Panc1 (cell line): Measurements from ENCODE around the gene TWIST2. TPM values are rescaled to one million over a fixed set of nuclear protein-coding genes. Genes with fewer than 3 reads are reported as not detected.

Experiments
- ATAC-seq: fragments of 200-7000 bp; cut with Tn5 transposase; 2 replicates; pipeline ENCODE4 v1.9.1; 2020; ENCODE audit warnings: mild to moderate bottlenecking, moderate library complexity
- BruUV-seq: library from RNA; stranded (reverse); fragments of 400-500 nt; replicated peaks from 2 replicates; lab custom pipeline; 2021; lab: Mats Ljungman, UMichigan
- CTCF ChIA-PET: fragments of 300-600 bp; sonication (Branson Sonifier 250); formaldehyde crosslinking; loops from one replicate; lab custom pipeline; 2022; ENCODE audit warnings: antibody characterized with exemption; lab: Charles Lee
- POLR2A ChIA-PET: fragments of 300-600 bp; sonication (Branson Sonifier 250); formaldehyde crosslinking; loops from one replicate; lab custom pipeline; 2022; ENCODE audit warnings: antibody characterized with exemption; lab: Charles Lee
- DNase-seq: peaks from one replicate; pipeline ENCODE4 v3.0.0-alpha.2; 2010; ENCODE audit warnings: low read depth, low spot score
- H3K27ac ChIP-seq: 2 replicates; pipeline ENCODE4 v1.5.1; 2011; ENCODE audit warnings: mild to moderate bottlenecking, low read length, inconsistent platforms
- H3K27me3 ChIP-seq: fragments of 200-500 bp; sonication (Bioruptor generic); 2 replicates; pipeline ENCODE4 v1.6.0; 2014; ENCODE audit warnings: low read length, inconsistent platforms; ENCODE audit not compliant: control insufficient read depth, insufficient read depth
- H3K36me3 ChIP-seq: fragments of 200-500 bp; sonication (Bioruptor generic); 2 replicates; pipeline ENCODE4 v1.5.1; 2014; ENCODE audit warnings: inconsistent platforms, mild to moderate bottlenecking, low read length, moderate library complexity; ENCODE audit not compliant: control insufficient read depth, insufficient read depth
- H3K4me1 ChIP-seq: 2 replicates; pipeline ENCODE4 v1.5.1; 2011; ENCODE audit warnings: inconsistent platforms, mild to moderate bottlenecking, low read length, moderate library complexity; ENCODE audit not compliant: control insufficient read depth, insufficient read depth
- H3K4me3 ChIP-seq, 2 experiments: 2 replicates each; pipeline ENCODE4 v1.5.1; 2011 to 2012; ENCODE audit warnings: low read depth in 2 of 2, low read length in 2 of 2, mild to moderate bottlenecking in 2 of 2, inconsistent platforms in 1 of 2, moderate library complexity in 1 of 2
- H3K9me3 ChIP-seq: fragments of 200-500 bp; sonication (Bioruptor generic); 2 replicates; pipeline ENCODE4 v1.5.1; 2014; ENCODE audit warnings: low read depth, mild to moderate bottlenecking, inconsistent platforms, low read length, moderate library complexity; ENCODE audit not compliant: control insufficient read depth, insufficient read depth
- POLR2AphosphoS5 ChIP-seq: IDR thresholded peaks from 2 replicates; pipeline ENCODE4 v1.6.1; 2012; ENCODE audit warnings: mild to moderate bottlenecking, low read depth, low read length, moderate library complexity
- SIN3A ChIP-seq: IDR thresholded peaks from 2 replicates; pipeline ENCODE4 v1.6.1; 2012; ENCODE audit warnings: low read depth, mild to moderate bottlenecking, low read length, moderate library complexity, borderline replicate concordance; ENCODE audit not compliant: insufficient read depth
- TCF7L2 ChIP-seq: IDR thresholded peaks from 2 replicates; pipeline ENCODE4 v1.6.1; 2011; ENCODE audit warnings: mild to moderate bottlenecking, low read depth, low read length, inconsistent platforms
- in situ Hi-C: cut with HindIII; loops from 2 replicates; pipeline ENCODE4 v1.10.0; 2016; ENCODE audit warnings: low sequenced_read_pairs, low pct_unique_long_range_greater_than_20kb
- intact Hi-C: fragments of 100-400 bp; cut with micrococcal nuclease; formaldehyde crosslinking; loops from one replicate; pipeline ENCODE4 v1.10.0; 2022; ENCODE audit not compliant: unreplicated experiment
- total RNA-seq: library from RNA; stranded (reverse); gene quantifications from one replicate; pipeline ENCODE4 v1.2.1, GENCODE V29; 2021; ENCODE audit not compliant: unreplicated experiment
- TF ChIP-seq, protein P1 (sequence below): fragments of 450-650 bp; IDR thresholded peaks from 2 replicates; pipeline ENCODE4 v1.5.1; 2017; ENCODE audit warnings: mild to moderate bottlenecking
- TF ChIP-seq, protein P2 (sequence below), 2 experiments: IDR thresholded peaks; 2 replicates each; pipeline ENCODE4 v1.6.1; 2011 to 2012; ENCODE audit warnings: low read depth in 2 of 2, control low read depth in 1 of 2, low read length in 1 of 2, mild to moderate bottlenecking in 1 of 2, moderate library complexity in 1 of 2; ENCODE audit not compliant: insufficient read depth in 1 of 2

TWIST2 gene
- total RNA-seq, 1 experiment from 2014 or later: 4.2 TPM

DNA sequence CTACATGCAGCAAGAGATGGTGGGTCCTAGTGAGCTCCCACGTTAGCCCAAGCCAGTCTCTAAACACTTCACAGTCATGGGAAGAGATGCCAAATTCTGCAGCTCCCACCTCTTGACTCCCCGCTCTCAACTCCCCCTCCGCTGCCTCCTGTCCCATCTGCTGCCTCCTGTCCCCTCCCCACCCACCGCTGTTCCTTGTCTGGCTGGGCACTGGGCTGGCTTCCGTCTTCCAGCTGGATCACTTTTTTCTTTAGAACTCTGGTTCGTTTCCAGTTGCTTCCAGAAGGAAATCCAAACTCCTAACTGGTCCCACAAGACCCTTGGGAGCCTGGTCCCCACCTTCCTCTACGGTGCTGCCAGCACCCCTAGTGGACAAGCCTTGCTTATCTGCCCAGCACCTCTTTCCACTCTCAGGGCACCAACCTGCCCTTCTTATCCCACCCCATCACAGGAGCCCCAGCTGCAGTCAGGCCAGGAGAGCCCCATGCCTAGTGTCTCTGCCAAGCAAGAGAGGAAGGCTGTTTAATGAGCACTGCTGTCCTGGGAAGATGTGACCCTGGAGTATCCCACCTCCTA lies 12.1 kb upstream of the TWIST2 start:
- intact Hi-C loops: no loop called here
- no peak for TF ChIP-seq SIN3A
- TF ChIP-seq, protein P1, sequence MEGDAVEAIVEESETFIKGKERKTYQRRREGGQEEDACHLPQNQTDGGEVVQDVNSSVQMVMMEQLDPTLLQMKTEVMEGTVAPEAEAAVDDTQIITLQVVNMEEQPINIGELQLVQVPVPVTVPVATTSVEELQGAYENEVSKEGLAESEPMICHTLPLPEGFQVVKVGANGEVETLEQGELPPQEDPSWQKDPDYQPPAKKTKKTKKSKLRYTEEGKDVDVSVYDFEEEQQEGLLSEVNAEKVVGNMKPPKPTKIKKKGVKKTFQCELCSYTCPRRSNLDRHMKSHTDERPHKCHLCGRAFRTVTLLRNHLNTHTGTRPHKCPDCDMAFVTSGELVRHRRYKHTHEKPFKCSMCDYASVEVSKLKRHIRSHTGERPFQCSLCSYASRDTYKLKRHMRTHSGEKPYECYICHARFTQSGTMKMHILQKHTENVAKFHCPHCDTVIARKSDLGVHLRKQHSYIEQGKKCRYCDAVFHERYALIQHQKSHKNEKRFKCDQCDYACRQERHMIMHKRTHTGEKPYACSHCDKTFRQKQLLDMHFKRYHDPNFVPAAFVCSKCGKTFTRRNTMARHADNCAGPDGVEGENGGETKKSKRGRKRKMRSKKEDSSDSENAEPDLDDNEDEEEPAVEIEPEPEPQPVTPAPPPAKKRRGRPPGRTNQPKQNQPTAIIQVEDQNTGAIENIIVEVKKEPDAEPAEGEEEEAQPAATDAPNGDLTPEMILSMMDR: peak; percentile 50
- DNase-seq: no peak
- no TSS peak for BruUV-seq
- ATAC-seq: no peak
- Histone ChIP-seq H3K27ac (no peak overlapping the region), H3K36me3 (no peaks in the 10 kb centered on the region), H3K4me1 (no peaks in the 10 kb centered on the region), H3K9me3 (peaks cover 3% of the 10 kb centered on the region; the same call in 1 of the 2 replicates), H3K27me3 (no peaks in the 10 kb centered on the region; the same call in 1 of the 2 replicates), H3K4me3 (no peak overlapping the region)
- ChIA-PET POLR2A (no interaction called here), CTCF (no interaction called here)
- in situ Hi-C loops: no loop called here

DNA sequence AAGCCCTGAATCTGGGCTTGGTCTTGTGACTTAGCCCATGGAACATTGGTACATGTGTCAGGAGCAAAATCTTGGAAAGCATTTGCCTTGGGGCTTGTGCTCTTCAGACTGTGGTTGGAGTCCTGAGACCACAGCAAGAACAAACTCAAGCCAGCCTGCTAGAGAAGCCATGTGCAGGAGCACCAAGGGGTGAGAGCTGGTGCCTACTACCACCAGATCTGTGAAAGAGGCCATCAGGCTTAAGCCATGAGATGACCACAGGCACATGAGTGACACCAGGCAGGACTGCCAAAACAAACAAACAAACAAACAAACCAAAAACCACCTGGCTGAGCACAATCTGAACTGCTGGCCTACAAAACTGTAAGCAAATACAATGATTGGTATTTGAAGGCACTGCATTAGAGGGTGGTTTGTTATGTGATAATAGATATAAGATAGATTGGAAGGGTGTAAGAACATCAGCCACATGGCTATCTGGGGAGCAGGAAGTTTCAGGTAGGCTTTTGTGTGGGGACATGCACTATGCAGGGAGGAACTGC lies 9.0 kb upstream of the TWIST2 start:
- no TSS peak for BruUV-seq
- in situ Hi-C loops: no loop called here

More for the DNA sequence above, 9.0 kb upstream of the TWIST2 start:
- no peak for DNase-seq
- CTCF ChIA-PET: no interaction called here
- TF ChIP-seq TCF7L2 (no peak), POLR2AphosphoS5 (no peak), SIN3A (no peak)
- TF ChIP-seq, protein P1: no peak
- TF ChIP-seq, protein P2, sequence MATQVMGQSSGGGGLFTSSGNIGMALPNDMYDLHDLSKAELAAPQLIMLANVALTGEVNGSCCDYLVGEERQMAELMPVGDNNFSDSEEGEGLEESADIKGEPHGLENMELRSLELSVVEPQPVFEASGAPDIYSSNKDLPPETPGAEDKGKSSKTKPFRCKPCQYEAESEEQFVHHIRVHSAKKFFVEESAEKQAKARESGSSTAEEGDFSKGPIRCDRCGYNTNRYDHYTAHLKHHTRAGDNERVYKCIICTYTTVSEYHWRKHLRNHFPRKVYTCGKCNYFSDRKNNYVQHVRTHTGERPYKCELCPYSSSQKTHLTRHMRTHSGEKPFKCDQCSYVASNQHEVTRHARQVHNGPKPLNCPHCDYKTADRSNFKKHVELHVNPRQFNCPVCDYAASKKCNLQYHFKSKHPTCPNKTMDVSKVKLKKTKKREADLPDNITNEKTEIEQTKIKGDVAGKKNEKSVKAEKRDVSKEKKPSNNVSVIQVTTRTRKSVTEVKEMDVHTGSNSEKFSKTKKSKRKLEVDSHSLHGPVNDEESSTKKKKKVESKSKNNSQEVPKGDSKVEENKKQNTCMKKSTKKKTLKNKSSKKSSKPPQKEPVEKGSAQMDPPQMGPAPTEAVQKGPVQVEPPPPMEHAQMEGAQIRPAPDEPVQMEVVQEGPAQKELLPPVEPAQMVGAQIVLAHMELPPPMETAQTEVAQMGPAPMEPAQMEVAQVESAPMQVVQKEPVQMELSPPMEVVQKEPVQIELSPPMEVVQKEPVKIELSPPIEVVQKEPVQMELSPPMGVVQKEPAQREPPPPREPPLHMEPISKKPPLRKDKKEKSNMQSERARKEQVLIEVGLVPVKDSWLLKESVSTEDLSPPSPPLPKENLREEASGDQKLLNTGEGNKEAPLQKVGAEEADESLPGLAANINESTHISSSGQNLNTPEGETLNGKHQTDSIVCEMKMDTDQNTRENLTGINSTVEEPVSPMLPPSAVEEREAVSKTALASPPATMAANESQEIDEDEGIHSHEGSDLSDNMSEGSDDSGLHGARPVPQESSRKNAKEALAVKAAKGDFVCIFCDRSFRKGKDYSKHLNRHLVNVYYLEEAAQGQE (IDR thresholded peaks at IDR 0.05; ENCODE audit: insufficient read depth in 1 of 2, low read depth in 2 of 2, low read length in 1 of 2): no peak
- no peak overlapping the region for H3K27ac ChIP-seq
- peaks cover 3% of the 10 kb centered on the region; the same call in 1 of the 2 replicates for H3K9me3 ChIP-seq
- intact Hi-C loops: no loop called here
- no peak for ATAC-seq
- no peaks in the 10 kb centered on the region for H3K27me3 ChIP-seq
- no peak overlapping the region for H3K4me3 ChIP-seq
- no peaks in the 10 kb centered on the region for H3K4me1 ChIP-seq
- H3K36me3 ChIP-seq: no peaks in the 10 kb centered on the region
- POLR2A ChIA-PET: no interaction called here
